ENCODE data around the gene RALGPS1. TPM values are rescaled to one million over a fixed set of nuclear protein-coding genes. Genes with fewer than 3 reads are reported as not detected.

RALGPS1 gene
- total and polyA plus RNA-seq, 2 of the 8 experiments (the other 6 are each of a cell fraction or from before 2014, with no cell fraction given), result 20.0 to 23.5 TPM

- TF ChIP-seq CHD7 (IDR thresholded peaks at IDR 0.05; ENCODE audit: insufficient replicate concordance, low read length) (no peak), SIX5 (IDR thresholded peaks at IDR 0.05; ENCODE audit: low read depth, low read length) (no peak), USF2 (IDR thresholded peaks at IDR 0.05; ENCODE audit: low read length) (no peak), CHD1 (IDR thresholded peaks at IDR 0.05; ENCODE audit: low read depth, low read length) (no peak), SP2 (IDR thresholded peaks at IDR 0.05; ENCODE audit: low read length) (no peak), ASH2L (IDR thresholded peaks at IDR 0.05; ENCODE audit: low read length) (no peak), RFX5 (IDR thresholded peaks at IDR 0.05; ENCODE audit: borderline replicate concordance, low read depth, low read length) (no peak), MAX (IDR thresholded peaks at IDR 0.05) (no peak), BRCA1 (IDR thresholded peaks at IDR 0.05; ENCODE audit: low read depth, low read length) (no peak), POU5F1 (IDR thresholded peaks at IDR 0.05; ENCODE audit: low read depth, low read length) (no peak)
Measured at GRCh38 chr9:127176631-127177030, 262.0 kb downstream of the RALGPS1 start (continued).

Data from H1 (cell line).